Activated CD4-positive, alpha-beta T cell treated with anti-CD3 and anti-CD28 coated beads for 36 hours (primary cell): Measurements from ENCODE around the gene LPP. TPM values are rescaled to one million over a fixed set of nuclear protein-coding genes. Genes with fewer than 3 reads are reported as not detected.

Experiments
- ATAC-seq: fragments of 200-7000 bp; cut with Tn5 transposase; one replicate; pipeline ENCODE4 v1.10.0; 2021; ENCODE audit warnings: mild to moderate bottlenecking, moderate library complexity
- CTCF ChIA-PET: fragments of 350-600 bp; sonication (Branson Sonifier 250); formaldehyde crosslinking; loops from one replicate; lab custom pipeline; 2021; ENCODE audit warnings: antibody characterized with exemption; lab: Charles Lee
- POLR2A ChIA-PET: fragments of 350-600 bp; sonication (Branson Sonifier 250); formaldehyde crosslinking; loops from one replicate; lab custom pipeline; 2021; ENCODE audit warnings: antibody characterized with exemption, inconsistent platforms; lab: Charles Lee
- DNase-seq: peaks from one replicate; pipeline ENCODE4 v3.0.0-alpha.2; 2020
- H3K27ac Mint-ChIP-seq: one replicate; pipeline ENCODE4 v1.8.0; 2021; ENCODE audit warnings: mixed read lengths
- H3K27me3 Mint-ChIP-seq: one replicate; pipeline ENCODE4 v1.8.0; 2021; ENCODE audit warnings: mixed read lengths
- H3K36me3 Mint-ChIP-seq: one replicate; pipeline ENCODE4 v1.8.0; 2021; ENCODE audit warnings: low read depth, mixed read lengths
- H3K4me1 Mint-ChIP-seq: one replicate; pipeline ENCODE4 v1.8.0; 2021; ENCODE audit warnings: mixed read lengths
- H3K4me3 Mint-ChIP-seq: one replicate; pipeline ENCODE4 v1.8.0; 2021; ENCODE audit warnings: mild to moderate bottlenecking, moderate library complexity, mixed read lengths
- H3K9me3 Mint-ChIP-seq: one replicate; pipeline ENCODE4 v1.8.0; 2021; ENCODE audit warnings: low read depth, mixed read lengths
- intact Hi-C, 2 experiments: fragments of 100-400 bp; cut with DNase I in 1 of 2; cut with micrococcal nuclease in 1 of 2; formaldehyde crosslinking; loops; one replicate each; pipeline versions ENCODE4 v1.14.2 to v1.15.1; 2022 to 2024; cut with DNase I, micrococcal nuclease
- total RNA-seq, 2 experiments: library from RNA; stranded (reverse); gene quantifications; one replicate each; pipeline ENCODE4 v1.2.3, GENCODE V29; 2021

The LPP gene
- total RNA-seq, 2 experiments from 2014 or later: 34.7 to 40.6 TPM

DNA sequence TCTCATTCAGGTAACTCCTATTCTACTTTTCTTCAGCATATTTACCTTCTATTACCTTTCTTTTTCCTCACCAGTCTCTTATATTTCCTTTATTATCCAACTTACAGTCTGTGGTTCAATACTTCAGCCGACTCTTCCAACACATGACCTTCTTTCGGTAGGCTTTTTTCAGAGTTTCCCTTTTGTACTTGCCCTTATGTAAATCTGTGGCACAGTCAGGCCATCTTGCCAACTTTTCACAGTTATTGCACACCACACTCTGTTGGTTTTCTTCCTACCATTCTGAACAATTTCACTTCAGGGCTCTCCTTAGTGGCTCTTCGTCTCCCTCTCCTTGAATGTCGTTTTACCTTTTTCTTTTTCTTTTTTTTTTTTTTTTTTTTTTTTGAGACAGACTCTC is 427.8 kb downstream of the LPP start:
- intact Hi-C loops: loop anchor here (5.0 to 10.0 kb wide), 5 partner anchors 116 to 371 kb away; no protein-coding TSS in a partner anchor
- H3K36me3 Mint-ChIP-seq: no peaks in the 10 kb centered on the region
- no peaks in the 10 kb centered on the region for H3K9me3 Mint-ChIP-seq
- ATAC-seq (no peak), DNase-seq (no peak)
- no peak overlapping the region for H3K27ac Mint-ChIP-seq
- H3K4me3 Mint-ChIP-seq: no peak overlapping the region
- H3K4me1 Mint-ChIP-seq: peaks cover 21% of the 10 kb centered on the region
- ChIA-PET CTCF (no interaction called here), POLR2A (no interaction called here)
- no peaks in the 10 kb centered on the region for H3K27me3 Mint-ChIP-seq

DNA sequence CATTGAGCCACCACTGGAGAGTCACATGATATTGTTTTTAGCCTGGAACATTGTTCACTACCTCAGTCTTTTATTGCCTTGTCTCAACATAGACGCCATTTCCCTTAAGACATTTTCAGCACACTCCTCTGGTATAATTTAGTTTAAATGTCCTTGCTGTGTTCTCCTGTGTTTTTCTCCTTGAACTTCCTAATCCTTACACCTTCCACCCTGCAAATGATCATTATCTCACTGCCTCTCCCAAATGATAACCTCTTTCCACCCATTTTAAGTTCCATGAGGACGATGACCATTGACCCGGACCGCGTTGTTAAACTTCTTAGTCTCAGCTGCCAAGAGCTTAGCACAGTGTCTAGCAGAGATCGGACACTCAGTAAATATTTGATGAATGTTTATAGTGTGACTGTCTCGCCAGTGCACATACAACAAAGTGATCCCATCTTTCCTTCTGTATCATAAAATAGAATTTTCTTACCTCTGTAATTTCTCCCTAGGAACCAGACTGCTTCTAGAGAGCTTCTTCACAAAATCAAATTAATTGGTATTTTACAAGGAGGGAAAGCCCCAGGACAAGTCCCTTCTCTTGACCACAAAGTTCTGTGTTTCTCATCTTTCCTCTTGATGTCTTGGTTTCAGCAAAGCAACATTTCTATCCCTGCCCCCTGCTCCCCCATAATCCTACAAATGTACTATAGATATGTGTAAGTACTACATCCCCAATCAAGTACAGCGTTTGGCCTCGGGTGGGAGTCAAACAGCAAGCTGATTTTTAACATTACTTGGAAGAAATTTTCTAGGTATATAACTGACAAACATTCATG is 429.6 kb downstream of the LPP start:
- Mint-ChIP-seq H3K4me3 (no peak overlapping the region), H3K4me1 (peaks cover 18% of the 10 kb centered on the region), H3K27me3 (no peaks in the 10 kb centered on the region), H3K9me3 (no peaks in the 10 kb centered on the region), H3K36me3 (no peaks in the 10 kb centered on the region), H3K27ac (no peak overlapping the region)
- DNase-seq (peak; percentile 53), ATAC-seq (peak; percentile 75)
- ChIA-PET POLR2A (interaction anchor here (0.5 to 1.2 kb wide), 6 partner anchors 44 to 843 kb away, joined by 3 to 5 read pairs (median 4); no protein-coding TSS in a partner anchor), CTCF (interaction anchor here (0.5 to 1.2 kb wide), 6 partner anchors 8 to 787 kb away, joined by 3 to 4 read pairs (median 3); no protein-coding TSS in a partner anchor)
- intact Hi-C loops: loop anchor here (1.0 to 10.0 kb wide), 11 partner anchors 100 to 843 kb away; no protein-coding TSS in a partner anchor

DNA sequence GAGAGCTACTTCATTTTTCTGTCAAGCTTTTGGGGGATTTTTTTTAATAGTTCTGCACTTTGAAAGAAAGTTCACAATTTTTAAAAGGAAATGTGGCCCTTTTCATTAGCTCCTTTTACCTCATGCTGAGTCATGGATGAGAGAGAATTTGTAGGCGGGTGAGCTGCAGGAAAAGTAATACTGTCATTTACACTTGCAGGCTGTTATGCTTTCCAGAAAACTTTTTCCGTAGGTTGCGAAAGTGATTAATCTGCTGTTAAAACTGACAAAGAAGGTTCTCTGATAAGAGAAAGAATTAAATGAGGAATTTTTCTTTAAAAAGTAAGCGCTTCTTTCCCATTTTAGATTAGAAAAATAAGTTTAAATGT is 430.2 kb downstream of the LPP start:
- intact Hi-C loops: loop anchor here (1.0 to 10.0 kb wide), 11 partner anchors 99 to 843 kb away; no protein-coding TSS in a partner anchor
- ATAC-seq (peak; percentile 60), DNase-seq (peak; percentile 43)
- no peaks in the 10 kb centered on the region for H3K36me3 Mint-ChIP-seq
- ChIA-PET CTCF (interaction anchor here (0.5 to 1.2 kb wide), 6 partner anchors 9 to 788 kb away, joined by 3 to 4 read pairs (median 3); no protein-coding TSS in a partner anchor), POLR2A (interaction anchor here (0.5 to 1.2 kb wide), 6 partner anchors 45 to 844 kb away, joined by 3 to 5 read pairs (median 4); no protein-coding TSS in a partner anchor)
- peaks cover 12% of the 10 kb centered on the region for H3K4me1 Mint-ChIP-seq
- no peak overlapping the region for H3K27ac Mint-ChIP-seq
- H3K4me3 Mint-ChIP-seq: no peak overlapping the region
- no peaks in the 10 kb centered on the region for H3K27me3 Mint-ChIP-seq
- no peaks in the 10 kb centered on the region for H3K9me3 Mint-ChIP-seq

DNA sequence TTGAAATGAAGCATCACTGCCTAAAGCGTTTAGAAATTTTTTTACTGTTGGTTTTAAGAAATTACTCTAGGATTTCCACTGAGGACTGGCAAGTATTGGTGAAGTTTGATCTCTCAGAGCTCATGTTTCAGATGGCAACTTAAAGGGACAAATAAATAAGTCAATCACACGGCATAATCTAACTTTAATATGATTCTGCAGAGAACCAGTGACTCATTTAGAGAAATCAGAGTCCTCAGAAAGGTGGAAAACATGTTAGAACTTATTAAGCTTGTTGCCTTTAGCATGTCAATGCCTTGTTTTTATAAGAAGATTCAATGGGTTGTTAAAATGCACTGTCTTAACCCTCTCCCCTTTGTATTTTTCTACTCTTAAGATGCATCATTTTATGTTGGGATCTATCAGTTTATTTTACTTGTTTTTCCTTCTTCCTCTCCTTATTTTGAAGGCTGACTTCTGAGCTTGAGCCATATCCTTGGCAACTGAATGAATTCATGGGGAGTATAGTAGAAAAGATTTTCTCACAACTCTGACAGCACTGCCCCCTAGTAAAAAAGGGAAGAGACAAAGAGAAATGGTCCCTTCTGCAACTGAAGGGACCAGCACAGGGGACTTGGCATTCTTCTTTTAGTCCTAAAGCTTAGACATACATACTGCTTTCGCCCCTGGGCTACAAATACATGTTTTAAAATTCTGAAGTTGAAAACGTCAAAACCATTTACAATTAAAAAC is 431.2 kb downstream of the LPP start:
- ATAC-seq (peak; percentile 27), DNase-seq (no peak)
- H3K36me3 Mint-ChIP-seq: no peaks in the 10 kb centered on the region
- peak overlapping the region; percentile 59 for H3K4me3 Mint-ChIP-seq
- H3K27ac Mint-ChIP-seq: peak overlapping the region; percentile 88
- H3K27me3 Mint-ChIP-seq: no peaks in the 10 kb centered on the region
- H3K4me1 Mint-ChIP-seq: peaks cover 11% of the 10 kb centered on the region
- POLR2A ChIA-PET: no interaction called here
- H3K9me3 Mint-ChIP-seq: no peaks in the 10 kb centered on the region
- intact Hi-C loops: loop anchor here (1.0 to 10.0 kb wide), 11 partner anchors 98 to 844 kb away; no protein-coding TSS in a partner anchor
- CTCF ChIA-PET: interaction anchor here (1.0 to 1.1 kb wide), 2 partner anchors 46 to 475 kb away, joined by 3 read pairs; no protein-coding TSS in a partner anchor

DNA sequence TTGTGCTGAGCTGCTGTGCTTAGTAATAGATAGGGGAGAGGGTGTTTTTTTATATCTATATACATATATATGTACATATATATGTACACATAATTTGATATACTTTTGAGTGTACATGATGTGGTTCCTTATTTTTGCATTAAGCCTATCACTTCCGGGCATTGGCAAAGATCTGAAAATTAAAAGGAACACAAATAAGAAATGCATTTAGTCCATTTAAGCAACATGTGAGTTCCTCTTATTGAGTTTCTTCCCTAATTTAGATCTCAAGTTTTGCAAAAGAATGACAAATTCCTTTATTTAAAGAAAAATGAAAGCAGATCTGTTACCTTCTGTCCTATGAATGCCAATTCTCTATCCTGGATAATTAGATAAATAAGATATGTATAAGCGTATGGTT is 435.1 kb downstream of the LPP start:
- H3K27me3 Mint-ChIP-seq: no peaks in the 10 kb centered on the region
- no peaks in the 10 kb centered on the region for H3K36me3 Mint-ChIP-seq
- H3K9me3 Mint-ChIP-seq: no peaks in the 10 kb centered on the region
- DNase-seq (no peak), ATAC-seq (no peak)
- intact Hi-C loops: loop anchor here (10.0 kb wide), 1 partner anchor 326 kb away; no protein-coding TSS in a partner anchor
- no peak overlapping the region for H3K4me3 Mint-ChIP-seq
- no peak overlapping the region for H3K27ac Mint-ChIP-seq
- H3K4me1 Mint-ChIP-seq: peaks cover 7% of the 10 kb centered on the region
- POLR2A ChIA-PET: no interaction called here
- CTCF ChIA-PET: no interaction called here

DNA sequence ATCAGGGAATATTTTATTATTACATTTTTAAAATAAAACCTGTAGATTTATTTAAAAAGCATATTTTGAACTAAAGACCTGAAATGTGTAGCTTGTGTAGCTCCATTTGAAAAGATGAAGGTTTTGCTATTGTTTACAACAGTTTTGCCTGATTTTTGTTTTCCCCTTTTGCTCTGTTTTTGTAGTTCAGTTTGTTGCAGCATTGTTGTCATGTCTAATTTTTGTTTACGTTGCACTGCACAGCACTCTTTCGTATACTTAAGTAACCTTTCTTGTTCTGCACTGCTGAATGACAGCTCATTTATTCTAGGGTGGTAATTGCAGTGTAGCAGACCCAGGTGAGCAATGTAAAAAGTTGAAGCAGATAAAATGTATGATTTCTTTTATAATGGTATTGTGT is 435.8 kb downstream of the LPP start:
- CTCF ChIA-PET: no interaction called here
- intact Hi-C loops: loop anchor here (10.0 kb wide), 1 partner anchor 325 kb away; no protein-coding TSS in a partner anchor

DNA sequence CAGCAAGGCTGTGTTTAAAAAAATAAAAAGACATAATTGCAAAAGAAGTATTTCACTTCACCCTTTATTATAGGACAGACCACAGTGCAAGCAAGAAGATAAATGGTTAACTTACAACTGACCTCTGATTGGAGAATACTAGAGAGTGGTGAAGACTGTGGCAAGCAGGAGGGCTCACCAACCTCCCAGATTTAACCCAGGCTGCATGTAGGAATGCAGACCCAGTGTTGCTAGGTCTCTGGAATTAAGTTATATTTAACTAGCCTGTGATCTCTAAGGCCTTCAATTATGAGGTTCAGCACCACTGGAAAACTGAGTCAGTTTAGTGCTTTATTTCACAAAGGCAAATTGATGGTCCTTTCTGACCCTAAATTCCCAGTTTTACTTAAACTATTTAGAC is 436.6 kb downstream of the LPP start:
- H3K27me3 Mint-ChIP-seq: no peaks in the 10 kb centered on the region
- H3K27ac Mint-ChIP-seq: no peak overlapping the region
- H3K4me1 Mint-ChIP-seq: peaks cover 7% of the 10 kb centered on the region
- ATAC-seq (no peak), DNase-seq (no peak)
- no peaks in the 10 kb centered on the region for H3K9me3 Mint-ChIP-seq
- no peaks in the 10 kb centered on the region for H3K36me3 Mint-ChIP-seq
- intact Hi-C loops: no loop called here
- no peak overlapping the region for H3K4me3 Mint-ChIP-seq
- ChIA-PET CTCF (interaction anchor here (0.6 kb wide), 1 partner anchor 86 kb away, joined by 3 read pairs; no protein-coding TSS in a partner anchor), POLR2A (no interaction called here)

More for the DNA sequence above, 435.8 kb downstream of the LPP start:
- Mint-ChIP-seq H3K4me1 (peaks cover 7% of the 10 kb centered on the region), H3K27me3 (no peaks in the 10 kb centered on the region), H3K9me3 (no peaks in the 10 kb centered on the region), H3K36me3 (no peaks in the 10 kb centered on the region), H3K27ac (no peak overlapping the region), H3K4me3 (no peak overlapping the region)
- DNase-seq: no peak
- POLR2A ChIA-PET: no interaction called here
- ATAC-seq: no peak

DNA sequence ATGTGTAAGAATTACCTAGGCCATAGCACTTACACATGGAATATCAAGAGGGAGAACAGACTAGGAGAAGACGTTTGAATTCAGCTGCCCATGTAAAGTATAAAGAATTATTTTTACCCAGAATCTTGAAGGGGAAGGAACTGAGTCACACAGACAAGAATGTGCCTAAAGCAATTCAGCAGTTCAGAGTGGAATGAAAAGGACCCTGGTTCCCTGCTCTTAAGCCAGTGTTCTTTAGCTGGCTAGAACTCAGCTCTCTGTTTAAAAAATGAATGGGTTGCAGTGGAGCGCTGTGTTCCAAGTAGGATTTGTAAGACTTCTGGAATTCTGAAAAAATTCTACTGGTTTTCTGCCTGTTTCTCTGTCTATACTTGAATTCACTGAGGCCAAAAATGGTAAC is 440.2 kb downstream of the LPP start:
- ChIA-PET POLR2A (interaction anchor here (0.6 kb wide), 1 partner anchor 53 kb away, joined by 3 read pairs; no protein-coding TSS in a partner anchor), CTCF (interaction anchor here (0.6 kb wide), 1 partner anchor 569 kb away, joined by 3 read pairs; no protein-coding TSS in a partner anchor)
- DNase-seq (no peak), ATAC-seq (no peak)
- Mint-ChIP-seq H3K9me3 (no peaks in the 10 kb centered on the region), H3K4me3 (no peak overlapping the region), H3K36me3 (no peaks in the 10 kb centered on the region), H3K27me3 (no peaks in the 10 kb centered on the region), H3K4me1 (peaks cover 12% of the 10 kb centered on the region), H3K27ac (no peak overlapping the region)
- intact Hi-C loops: no loop called here

DNA sequence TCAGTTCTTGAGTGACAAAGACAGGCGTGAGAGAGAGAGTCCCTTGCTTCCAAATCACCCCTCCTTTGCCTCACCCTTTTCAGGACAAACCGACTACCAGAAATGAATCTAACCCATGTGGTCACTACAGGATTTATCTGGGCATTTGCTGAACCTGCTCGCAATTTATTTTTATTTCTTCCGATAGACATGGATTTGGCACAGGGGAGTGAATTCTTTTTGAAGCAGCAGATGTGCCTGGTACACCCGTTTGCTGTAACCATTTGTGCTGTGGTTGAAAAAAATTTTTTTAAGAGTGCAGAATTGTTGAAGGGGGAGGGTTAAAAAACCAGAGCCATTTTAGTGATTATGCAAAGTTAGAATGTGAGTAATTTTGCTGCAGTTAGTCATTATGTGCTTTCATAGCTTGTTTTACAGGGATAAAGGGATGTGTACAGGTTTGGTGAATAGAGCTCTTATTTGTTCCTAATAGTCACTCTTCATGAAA is 442.0 kb downstream of the LPP start:
- H3K9me3 Mint-ChIP-seq: no peaks in the 10 kb centered on the region
- no peaks in the 10 kb centered on the region for H3K27me3 Mint-ChIP-seq
- POLR2A ChIA-PET: no interaction called here
- CTCF ChIA-PET: interaction anchor here (0.6 to 2.3 kb wide), 2 partner anchors 153 to 855 kb away, joined by 3 to 5 read pairs; no protein-coding TSS in a partner anchor
- intact Hi-C loops: no loop called here
- H3K4me1 Mint-ChIP-seq: peaks cover 12% of the 10 kb centered on the region
- ATAC-seq (no peak), DNase-seq (no peak)
- H3K27ac Mint-ChIP-seq: no peak overlapping the region
- H3K36me3 Mint-ChIP-seq: no peaks in the 10 kb centered on the region
- no peak overlapping the region for H3K4me3 Mint-ChIP-seq

DNA sequence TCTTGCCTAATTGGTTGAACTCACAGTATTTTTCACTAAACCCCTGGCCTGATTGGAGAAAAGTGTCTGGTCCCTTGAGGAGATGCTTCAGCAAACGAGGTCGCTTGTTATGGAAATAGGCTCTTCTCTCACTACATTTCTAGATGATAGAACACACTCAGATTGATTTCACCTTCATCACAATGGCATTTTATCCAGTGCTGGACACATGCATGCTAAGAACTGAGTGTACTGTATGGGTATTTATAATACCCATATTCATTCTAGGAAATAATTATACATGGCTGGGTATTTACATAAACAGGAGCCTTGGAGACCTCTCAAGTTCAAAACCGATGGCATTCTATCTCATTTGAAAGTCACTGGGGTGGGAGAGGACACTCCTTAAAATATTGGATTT is 444.9 kb downstream of the LPP start:
- peaks cover 8% of the 10 kb centered on the region for H3K4me1 Mint-ChIP-seq
- ChIA-PET POLR2A (no interaction called here), CTCF (no interaction called here)
- H3K36me3 Mint-ChIP-seq: no peaks in the 10 kb centered on the region
- H3K9me3 Mint-ChIP-seq: no peaks in the 10 kb centered on the region
- DNase-seq (no peak), ATAC-seq (no peak)
- no peak overlapping the region for H3K27ac Mint-ChIP-seq
- no peak overlapping the region for H3K4me3 Mint-ChIP-seq
- intact Hi-C loops: no loop called here
- no peaks in the 10 kb centered on the region for H3K27me3 Mint-ChIP-seq

DNA sequence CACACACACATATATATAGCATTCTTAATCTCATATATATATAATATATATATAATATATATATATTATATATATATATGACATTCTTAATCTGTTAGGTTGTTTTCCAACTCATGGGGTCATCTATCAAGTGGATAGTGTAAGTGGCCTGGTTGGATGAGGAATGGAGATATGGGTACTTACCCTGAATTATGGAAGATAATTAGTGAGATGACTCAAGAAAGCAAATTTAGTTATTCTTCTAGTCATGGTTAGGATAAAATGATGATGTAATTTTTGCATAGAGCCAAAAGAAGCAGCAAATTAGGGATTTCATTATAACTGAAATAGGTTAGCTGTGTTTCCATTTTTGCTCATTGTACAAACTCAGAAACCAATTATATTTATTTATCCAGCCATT is 448.2 kb downstream of the LPP start:
- Mint-ChIP-seq H3K27ac (no peak overlapping the region), H3K36me3 (no peaks in the 10 kb centered on the region), H3K4me3 (no peak overlapping the region), H3K4me1 (peaks cover 4% of the 10 kb centered on the region), H3K27me3 (no peaks in the 10 kb centered on the region), H3K9me3 (no peaks in the 10 kb centered on the region)
- intact Hi-C loops: no loop called here
- CTCF ChIA-PET: no interaction called here
- POLR2A ChIA-PET: no interaction called here
- DNase-seq (no peak), ATAC-seq (no peak)
